Activated CD8-positive, alpha-beta memory T cell treated with anti-CD3 and anti-CD28 coated beads for 24 hours (primary cell): ENCODE data around the gene HHAT.

Experiments
- DNase-seq: peaks from one replicate; pipeline ENCODE4 v3.0.0-alpha.2; 2020

Gene HHAT

GRCh38 chr1:210557426-210558077 is 228.8 kb downstream of the HHAT start:
- no peak for DNase-seq

GRCh38 chr1:210558302-210558701 is 229.6 kb downstream of the HHAT start:
- no peak for DNase-seq

GRCh38 chr1:210565306-210565705 is 236.6 kb downstream of the HHAT start:
- no peak for DNase-seq

GRCh38 chr1:210568631-210569030 is 239.9 kb downstream of the HHAT start:
- DNase-seq: no peak

GRCh38 chr1:210570116-210570515 is 241.4 kb downstream of the HHAT start:
- DNase-seq: no peak

- no peak for DNase-seq
These were observed 242.9 kb downstream of the HHAT start for GRCh38 chr1:210571356-210572284.

- no peak for DNase-seq
These were observed 244.4 kb downstream of the HHAT start for GRCh38 chr1:210573141-210573540.

- DNase-seq: no peak
These were observed 253.7 kb downstream of the HHAT start for GRCh38 chr1:210582205-210582970.

- DNase-seq: peak; percentile 83
These were observed 255.9 kb downstream of the HHAT start for GRCh38 chr1:210584439-210585113.

GRCh38 chr1:210586771-210587170 is 258.1 kb downstream of the HHAT start:
- DNase-seq: no peak

GRCh38 chr1:210587566-210587965 is 258.9 kb downstream of the HHAT start:
- no peak for DNase-seq

GRCh38 chr1:210588357-210588756 is 259.7 kb downstream of the HHAT start:
- no peak for DNase-seq

- no peak for DNase-seq
These were observed 260.2 kb downstream of the HHAT start for GRCh38 chr1:210588946-210589345.

- no peak for DNase-seq
These were observed 262.5 kb downstream of the HHAT start for GRCh38 chr1:210591214-210591613.

GRCh38 chr1:210594605-210595004 is 265.9 kb downstream of the HHAT start:
- DNase-seq: no peak

GRCh38 chr1:210596641-210597040 is 267.9 kb downstream of the HHAT start:
- no peak for DNase-seq

GRCh38 chr1:210597555-210598134 is 268.9 kb downstream of the HHAT start:
- no peak for DNase-seq

GRCh38 chr1:210598135-210598652 is 269.5 kb downstream of the HHAT start:
- DNase-seq: no peak

- no peak for DNase-seq
These were observed 271.9 kb downstream of the HHAT start for GRCh38 chr1:210600421-210601159.

GRCh38 chr1:210603123-210603522 is 274.4 kb downstream of the HHAT start:
- DNase-seq: no peak

GRCh38 chr1:210605099-210605498 is 276.4 kb downstream of the HHAT start:
- no peak for DNase-seq
